GF-D8 (cell line): ENCODE measurements around the gene COG5.

Source experiments
- DNase-seq: peaks from one replicate; lab custom pipeline; 2025; lab: John Stamatoyannopoulos, UW

COG5 gene

DNA sequence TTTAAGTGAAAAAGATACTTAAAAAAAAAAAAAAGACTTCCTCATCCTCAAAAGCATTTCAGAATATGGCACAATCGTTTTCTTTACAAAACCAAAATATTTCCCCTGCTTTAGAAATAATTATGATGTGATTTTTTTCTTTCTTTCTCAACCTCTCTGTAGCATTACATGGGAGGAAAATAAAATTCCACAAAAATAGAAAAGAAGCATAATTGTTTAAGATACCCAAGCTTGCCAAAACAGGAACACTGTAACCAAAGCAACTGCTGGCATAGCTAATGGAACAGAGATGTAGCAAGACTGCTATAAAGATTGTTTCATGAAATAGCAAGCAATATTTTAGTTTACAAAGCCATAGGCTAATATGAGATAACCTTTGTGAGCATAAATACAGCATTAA is 169.4 kb downstream of the COG5 start:
- DNase-seq, result no peak

GRCh38 chr7:107392830-107393229 is 170.9 kb downstream of the COG5 start:
- no peak for DNase-seq

DNA sequence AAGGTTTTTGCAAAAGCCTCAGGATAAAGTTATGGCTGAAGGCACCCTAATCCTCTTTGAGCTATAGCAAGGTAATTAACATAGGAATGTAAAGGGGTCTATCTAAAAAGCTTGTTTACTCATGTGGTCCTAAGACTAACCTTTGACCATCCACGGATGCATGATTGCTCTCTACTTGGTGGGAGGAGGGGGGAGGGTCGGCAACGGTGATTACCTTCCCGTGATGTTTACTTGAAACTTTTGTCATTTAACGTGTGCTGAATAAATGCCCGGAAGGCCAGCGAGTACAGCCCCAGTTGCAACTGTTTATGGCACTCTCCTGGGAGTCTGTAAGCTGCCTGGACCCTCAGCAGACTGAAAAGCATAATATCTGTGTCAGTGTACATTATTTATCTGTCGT is 172.8 kb downstream of the COG5 start:
- DNase-seq, result no peak

- DNase-seq, result no peak
Observed at GRCh38 chr7:107388604-107389003, 175.1 kb downstream of the COG5 start.

GRCh38 chr7:107387573-107388219 is 176.0 kb downstream of the COG5 start:
- no peak for DNase-seq

- DNase-seq, result no peak
Observed at GRCh38 chr7:107387128-107387527, 176.6 kb downstream of the COG5 start.

GRCh38 chr7:107386548-107387102 is 177.1 kb downstream of the COG5 start:
- no peak for DNase-seq

DNA sequence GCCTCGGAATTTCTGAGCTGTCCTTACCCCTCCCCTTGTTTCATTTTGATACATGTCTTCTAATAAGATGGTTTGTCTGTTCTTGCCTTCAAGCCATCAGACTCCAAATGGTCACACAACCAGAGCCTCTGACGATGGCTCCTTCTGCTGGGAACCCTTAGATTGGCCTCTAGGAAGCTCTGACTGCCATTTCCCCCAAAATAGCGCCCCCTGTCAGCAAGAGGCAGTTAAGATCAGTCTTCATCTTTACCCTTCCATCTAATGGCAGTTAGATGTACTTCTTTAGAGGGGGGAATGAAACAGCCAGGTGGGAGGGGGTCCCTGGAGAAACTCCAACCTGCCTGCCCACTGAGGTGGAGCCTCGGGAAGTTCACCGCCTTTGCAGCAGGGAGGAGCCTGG is 179.7 kb downstream of the COG5 start:
- no peak for DNase-seq

GRCh38 chr7:107383203-107383602 is 180.5 kb downstream of the COG5 start:
- DNase-seq, result no peak

GRCh38 chr7:107381453-107381852 is 182.3 kb downstream of the COG5 start:
- no peak for DNase-seq

DNA sequence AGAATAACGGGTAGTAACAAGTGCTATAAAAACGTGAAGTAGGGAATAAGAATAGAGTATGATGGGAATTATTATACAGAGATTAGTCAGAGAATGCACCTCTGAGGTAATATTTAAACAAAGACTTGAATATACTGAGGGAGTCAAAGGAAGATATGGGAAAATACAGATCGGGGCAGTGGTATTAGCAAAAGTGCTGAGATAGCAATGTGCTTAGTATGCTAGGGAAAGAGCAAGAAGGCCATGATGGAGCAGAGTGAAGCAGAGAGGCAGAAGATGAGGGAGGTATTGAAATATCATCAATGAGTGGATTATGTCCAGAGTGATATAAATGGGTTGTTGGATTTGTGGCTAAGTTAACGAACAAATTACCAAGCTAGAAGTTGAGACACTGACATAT is 190.4 kb downstream of the COG5 start:
- no peak for DNase-seq

DNA sequence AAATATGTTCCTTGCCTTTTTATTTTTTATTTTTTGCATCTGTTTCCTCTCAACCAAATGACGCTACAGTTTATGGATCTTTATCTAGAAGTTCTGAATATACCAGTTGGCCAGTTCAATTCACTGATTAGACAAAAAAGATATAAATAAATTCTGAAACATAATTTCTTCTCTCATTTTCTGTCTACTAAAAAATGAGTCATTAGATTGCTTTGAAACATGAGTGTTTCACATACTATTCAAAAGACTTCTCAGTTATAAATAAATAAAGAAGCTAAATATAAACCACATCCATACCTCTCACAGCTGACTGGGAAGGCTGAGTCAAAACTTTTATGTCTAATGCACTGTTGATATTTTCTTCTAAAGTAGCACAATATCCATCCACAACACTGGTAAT is 191.4 kb downstream of the COG5 start:
- no peak for DNase-seq

GRCh38 chr7:107370816-107371215 is 192.9 kb downstream of the COG5 start:
- no peak for DNase-seq

DNA sequence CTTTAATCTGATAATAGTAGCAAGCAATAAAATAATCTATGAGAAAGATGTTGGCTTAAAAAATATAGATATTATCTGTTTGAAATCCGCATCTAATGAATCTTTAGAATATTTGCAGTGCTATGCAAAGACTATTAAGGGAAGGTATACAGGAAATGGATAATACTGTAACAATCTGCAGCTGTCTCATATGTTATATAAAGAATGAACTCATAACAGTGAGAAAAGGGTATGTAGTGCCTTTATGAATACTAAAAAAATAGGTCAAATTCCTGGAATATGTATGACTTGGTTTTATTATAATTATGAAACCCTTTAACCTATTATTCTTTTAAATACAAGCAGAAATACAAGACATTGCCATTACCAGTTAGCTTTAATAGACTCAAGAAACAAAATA is 198.9 kb downstream of the COG5 start:
- DNase-seq, result no peak

DNA sequence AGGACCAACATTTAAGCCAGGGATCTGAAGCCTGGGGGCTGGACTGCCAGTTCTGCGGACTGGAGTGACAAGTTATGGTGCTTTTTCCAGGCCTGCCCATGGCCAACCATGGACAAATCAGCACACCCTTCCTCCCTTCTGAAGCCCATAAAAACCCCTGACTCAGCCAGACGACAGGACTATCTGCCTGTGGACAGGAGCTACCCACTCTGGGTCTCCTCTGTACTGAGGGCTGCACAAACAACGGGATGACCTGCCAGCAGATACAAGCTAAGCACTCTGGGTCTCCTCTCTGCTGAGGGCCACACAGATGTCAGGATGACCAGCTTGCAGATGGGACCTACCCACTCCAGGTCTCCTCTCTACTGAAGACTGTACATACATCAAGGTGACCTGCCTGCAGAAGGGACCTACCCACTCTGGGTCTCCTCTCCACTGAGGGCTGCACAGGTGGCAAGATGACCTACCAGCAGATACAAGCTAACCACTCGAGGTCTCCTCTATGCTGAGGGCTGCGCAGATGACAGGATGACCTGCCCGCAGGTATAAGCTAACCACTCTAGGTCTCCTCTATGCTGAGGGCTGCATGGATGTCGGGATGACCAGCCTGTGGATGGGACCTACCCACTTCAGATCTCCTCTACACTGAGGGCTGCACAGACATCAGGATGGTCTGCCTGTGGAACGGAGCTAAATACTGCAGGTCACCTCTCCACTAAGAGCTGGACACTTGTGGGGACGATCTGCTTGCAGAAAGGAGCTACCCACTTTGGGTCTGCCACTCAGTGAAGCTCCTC is 204.0 kb downstream of the COG5 start:
- DNase-seq, result no peak

- DNase-seq, result no peak
Observed at GRCh38 chr7:107355616-107356015, 208.1 kb downstream of the COG5 start.

DNA sequence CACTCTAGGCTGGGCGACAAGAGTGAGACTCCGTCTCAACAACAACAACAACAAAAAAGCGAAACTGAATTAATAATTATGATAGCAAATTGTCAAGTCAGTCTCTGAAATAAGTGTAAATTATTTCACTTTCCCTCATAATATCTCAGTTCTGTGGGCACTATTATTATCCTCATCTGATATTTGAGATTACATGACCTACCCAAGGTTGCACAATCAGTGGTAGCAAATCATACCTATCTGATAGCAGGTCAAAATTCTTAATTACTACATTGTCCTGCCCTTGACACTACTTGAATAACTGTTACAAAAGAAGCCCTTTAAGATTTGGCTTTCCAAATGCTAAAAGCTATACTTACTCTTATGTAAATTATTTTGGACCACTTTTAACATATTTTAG is 209.1 kb downstream of the COG5 start:
- DNase-seq, result no peak

- no peak for DNase-seq
Observed at GRCh38 chr7:107353701-107354100, 210.0 kb downstream of the COG5 start.

DNA sequence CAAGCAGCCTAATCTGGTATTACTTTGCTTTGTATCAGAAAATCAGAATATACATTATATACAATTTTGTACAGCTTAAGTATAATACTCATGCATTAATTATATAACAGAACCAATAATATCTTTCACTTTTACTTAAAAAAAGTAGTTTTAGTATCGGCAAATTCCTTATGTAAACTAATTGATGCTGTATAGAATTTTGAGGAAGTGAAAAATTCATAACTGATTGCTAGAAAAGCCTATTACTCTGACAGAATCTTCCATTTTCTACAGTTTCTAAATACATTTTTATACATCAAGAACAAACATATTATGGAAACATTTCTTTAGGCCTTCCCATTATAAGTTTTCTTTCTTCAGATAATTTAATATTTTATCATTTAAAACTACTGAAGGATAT is 217.8 kb downstream of the COG5 start:
- no peak for DNase-seq

DNA sequence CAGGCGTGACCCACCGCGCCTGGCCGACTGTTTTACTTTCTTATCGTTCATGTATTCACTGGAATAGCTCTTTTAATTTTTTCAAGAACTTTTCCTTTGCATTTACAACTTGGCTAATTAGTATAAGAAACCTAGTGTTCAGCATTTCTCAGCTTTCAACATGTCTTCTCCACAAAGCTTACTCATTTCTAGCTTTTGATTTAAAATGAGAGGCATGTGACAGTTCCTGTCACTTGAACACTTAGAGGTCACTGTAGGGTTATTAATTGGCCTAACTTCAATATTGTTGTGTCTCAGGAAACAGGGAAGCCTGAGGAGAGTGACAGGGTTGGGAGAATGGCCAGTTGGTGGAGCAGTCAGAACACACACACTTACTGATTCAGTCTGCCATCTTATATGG is 218.9 kb downstream of the COG5 start:
- no peak for DNase-seq

DNA sequence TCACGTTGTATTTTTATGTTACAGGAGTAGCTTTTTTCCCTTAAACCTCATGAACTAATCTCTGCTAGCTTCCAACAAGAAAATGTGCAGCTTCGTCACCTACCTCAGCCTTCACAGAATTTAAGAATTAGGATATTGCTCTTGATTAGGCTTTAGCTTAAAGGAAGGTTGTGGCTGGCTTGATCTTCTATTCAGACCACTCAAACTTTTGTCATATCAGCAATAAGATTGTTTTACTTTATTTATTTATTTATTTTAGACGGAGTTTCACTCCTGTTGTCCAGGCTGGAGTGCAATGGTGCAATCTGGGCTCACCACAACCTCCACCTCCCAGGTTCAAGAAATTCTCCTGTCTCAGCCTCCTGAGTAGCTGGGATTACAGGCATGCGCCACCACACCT is 219.4 kb downstream of the COG5 start:
- DNase-seq, result no peak

DNA sequence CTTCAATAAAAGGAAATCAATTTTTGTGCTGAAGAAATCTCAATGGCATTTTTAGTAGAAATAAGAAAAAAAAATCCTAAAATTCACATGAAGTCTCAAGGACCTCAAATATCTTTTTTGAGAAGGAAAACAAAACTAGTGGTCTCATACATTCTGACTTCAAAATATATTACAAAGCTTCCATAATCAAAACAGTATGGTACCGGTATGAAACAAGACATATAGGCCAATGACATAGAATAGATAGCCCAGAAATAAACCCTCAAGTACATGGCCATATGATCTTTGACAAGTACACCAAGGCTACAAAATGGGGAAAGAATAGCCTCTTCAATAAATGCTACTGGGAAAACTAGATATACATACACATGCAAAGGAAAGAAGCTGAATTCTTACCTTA is 225.6 kb downstream of the COG5 start:
- DNase-seq, result no peak

GRCh38 chr7:107332488-107333269 is 231.0 kb downstream of the COG5 start:
- DNase-seq, result peak; percentile 43
